PFSK-1 (cell line): Measurements from ENCODE around the gene KCNB1.

Experiments
- FOXP2 ChIP-seq: optimal IDR thresholded peaks from 2 replicates; pipeline ENCODE3; 2011; ENCODE audit warnings: borderline replicate concordance, control low read depth, inconsistent platforms; ENCODE audit not compliant: insufficient read depth; ENCODE audit errors: extremely low read length, extremely low read depth
- POLR2AphosphoS5 ChIP-seq: IDR thresholded peaks from 2 replicates; pipeline ENCODE4 v1.6.1; 2012; ENCODE audit warnings: low read depth, mild to moderate bottlenecking, control low read depth, low read length, moderate library complexity
- REST ChIP-seq, 2 experiments: IDR thresholded peaks; 2 replicates each; pipeline versions ENCODE4 v1.6.1 to v1.8.0; 2011 to 2012; ENCODE audit warnings: low read depth in 2 of 2, low read length in 2 of 2, control low read depth in 1 of 2, inconsistent platforms in 1 of 2, mild to moderate bottlenecking in 1 of 2, moderate library complexity in 1 of 2; ENCODE audit not compliant: insufficient read depth in 1 of 2
- SIN3A ChIP-seq: IDR thresholded peaks from 2 replicates; pipeline ENCODE4 v1.6.1; 2012; ENCODE audit warnings: mild to moderate bottlenecking, low read length, moderate library complexity, borderline replicate concordance; ENCODE audit not compliant: insufficient read depth
- TAF1 ChIP-seq: IDR thresholded peaks from 2 replicates; pipeline ENCODE4 v1.6.1; 2012; ENCODE audit warnings: low read length, control low read depth, borderline replicate concordance; ENCODE audit not compliant: insufficient read depth

KCNB1 gene

DNA sequence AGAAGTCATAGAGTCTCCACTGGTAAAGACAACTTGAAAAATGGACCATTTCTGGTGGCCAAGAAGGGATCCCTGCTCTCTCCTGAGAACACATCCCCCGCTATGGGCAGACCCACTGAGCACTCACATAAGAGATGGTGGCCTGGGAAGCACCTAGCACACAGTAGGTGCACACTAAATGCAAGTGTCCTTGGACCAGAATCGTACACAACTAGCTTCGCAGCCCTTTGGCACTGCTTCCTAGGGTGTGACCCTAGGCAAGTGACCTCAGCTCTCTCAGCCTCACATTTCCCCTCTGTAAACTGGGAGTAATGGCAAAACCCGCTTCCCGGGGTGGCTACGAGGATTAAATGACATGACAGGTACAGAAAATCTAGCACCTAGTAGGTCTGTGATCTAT lies 35.1 kb downstream of the KCNB1 start:
- TF ChIP-seq TAF1 (no peak), FOXP2 (no peak), POLR2AphosphoS5 (no peak), SIN3A (no peak), REST (IDR thresholded peaks at IDR 0.05; ENCODE audit: insufficient read depth in 1 of 2, low read depth in 2 of 2, low read length in 2 of 2) (no peak)

DNA sequence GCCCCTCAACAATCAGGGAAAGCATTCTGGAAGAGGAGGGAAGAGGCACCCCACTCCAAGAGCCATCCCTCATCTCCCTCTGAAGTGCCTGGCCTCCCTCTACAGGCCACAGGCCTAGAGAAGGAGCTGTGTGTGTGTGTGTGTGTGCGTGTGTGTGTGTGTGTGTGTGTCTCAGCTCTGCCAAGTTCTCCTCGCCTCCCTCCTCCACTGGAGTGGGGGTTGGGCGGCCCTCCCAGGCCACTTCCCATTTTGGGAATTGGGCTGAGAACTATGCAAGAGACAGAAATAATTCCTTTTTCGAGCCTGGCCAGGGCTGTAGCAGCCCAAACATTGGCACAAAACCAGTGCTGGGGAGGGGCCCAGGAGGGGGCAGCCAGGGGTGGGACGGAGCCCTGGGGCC lies 35.7 kb downstream of the KCNB1 start:
- TF ChIP-seq POLR2AphosphoS5: no peak
- TF ChIP-seq FOXP2: no peak
- no peak for TF ChIP-seq REST (IDR thresholded peaks at IDR 0.05; ENCODE audit: insufficient read depth in 1 of 2, low read depth in 2 of 2, low read length in 2 of 2)
- TF ChIP-seq SIN3A: no peak
- TF ChIP-seq TAF1: no peak

GRCh38 chr20:49446080-49446479 lies 36.4 kb downstream of the KCNB1 start:
- TF ChIP-seq TAF1: no peak
- TF ChIP-seq SIN3A: no peak
- TF ChIP-seq REST (IDR thresholded peaks at IDR 0.05; ENCODE audit: insufficient read depth in 1 of 2, low read depth in 2 of 2, low read length in 2 of 2): no peak
- no peak for TF ChIP-seq FOXP2
- no peak for TF ChIP-seq POLR2AphosphoS5

DNA sequence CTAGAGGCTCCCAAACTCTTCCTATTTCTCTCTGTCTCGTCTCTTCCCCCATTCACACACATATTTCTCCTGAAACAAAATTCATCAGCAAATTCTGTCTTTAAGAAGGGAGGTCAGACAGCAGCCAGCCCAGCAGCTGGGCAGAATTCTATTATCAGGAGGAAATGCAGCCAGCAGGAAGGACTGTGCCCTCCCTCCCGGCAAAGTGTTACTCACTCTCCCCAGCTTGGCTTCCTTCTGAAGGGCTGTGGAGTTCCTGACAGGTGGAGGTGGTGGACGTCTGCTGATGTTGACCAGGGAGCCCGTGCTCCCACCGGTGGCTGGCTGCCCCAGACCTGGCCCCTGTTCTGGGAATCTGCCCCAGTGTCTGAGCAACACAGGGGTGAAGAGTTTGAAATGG lies 37.3 kb downstream of the KCNB1 start:
- no peak for TF ChIP-seq POLR2AphosphoS5
- TF ChIP-seq REST (IDR thresholded peaks at IDR 0.05; ENCODE audit: insufficient read depth in 1 of 2, low read depth in 2 of 2, low read length in 2 of 2): no peak
- TF ChIP-seq TAF1: no peak
- no peak for TF ChIP-seq SIN3A
- TF ChIP-seq FOXP2: no peak

GRCh38 chr20:49444553-49444990 lies 37.9 kb downstream of the KCNB1 start:
- TF ChIP-seq REST (IDR thresholded peaks at IDR 0.05; ENCODE audit: insufficient read depth in 1 of 2, low read depth in 2 of 2, low read length in 2 of 2): no peak
- TF ChIP-seq SIN3A: no peak
- no peak for TF ChIP-seq FOXP2
- no peak for TF ChIP-seq TAF1
- TF ChIP-seq POLR2AphosphoS5: no peak
